GM12891 (cell line): ENCODE data around the gene ZNF550.
"Not testable (repeated sequence)": the region's sequence is repeated elsewhere in the genome, so short reads cannot be mapped to it uniquely, and the experiment has no call there.

Experiments used
- POLR2A ChIP-seq: IDR thresholded peaks from 2 replicates; pipeline ENCODE4 v1.6.1; 2011; ENCODE audit warnings: low read depth, low read length, control low read depth
- SPI1 ChIP-seq: IDR thresholded peaks from 2 replicates; pipeline ENCODE4 v1.6.1; 2011; ENCODE audit warnings: low read depth, low read length, control low read depth

DNA sequence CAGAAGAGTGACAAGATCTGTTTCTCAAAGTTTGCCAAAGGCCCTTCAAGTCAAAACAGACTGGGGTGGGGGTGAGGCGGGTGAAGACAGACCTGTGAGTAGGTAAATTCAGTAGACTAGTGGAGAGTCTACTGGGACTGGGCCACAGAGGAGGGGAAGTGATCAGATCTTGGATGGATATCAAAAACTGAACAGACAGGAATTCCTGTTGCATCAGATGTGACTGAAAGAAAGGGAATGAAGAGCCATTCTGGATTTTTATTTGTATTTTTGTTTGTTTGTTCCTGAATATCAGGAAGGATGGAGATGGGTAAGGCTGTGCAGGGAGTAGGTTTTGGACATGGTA, 71.4 kb downstream of the ZNF550 start:
- TF ChIP-seq SPI1, POLR2A: not testable (repeated sequence)
